ENCODE results near the gene DENND2C. TPM values are rescaled to one million over a fixed set of nuclear protein-coding genes. Genes with fewer than 3 reads are reported as not detected.

Gene DENND2C
- total RNA-seq (2022): 1.2 and 1.3 TPM in 2 replicates
- percentile 43 among the genes with signal in this experiment for Bru-seq, nascent RNA
- BruChase-seq, experiment 1, labeled RNA remaining after a 6-hour chase: percentile 32 among the genes with signal in this experiment
- percentile 37 among the genes with signal in this experiment for BruChase-seq, experiment 2, labeled RNA remaining after a 2-hour chase
- long read RNA-seq: 0 reads

DNA sequence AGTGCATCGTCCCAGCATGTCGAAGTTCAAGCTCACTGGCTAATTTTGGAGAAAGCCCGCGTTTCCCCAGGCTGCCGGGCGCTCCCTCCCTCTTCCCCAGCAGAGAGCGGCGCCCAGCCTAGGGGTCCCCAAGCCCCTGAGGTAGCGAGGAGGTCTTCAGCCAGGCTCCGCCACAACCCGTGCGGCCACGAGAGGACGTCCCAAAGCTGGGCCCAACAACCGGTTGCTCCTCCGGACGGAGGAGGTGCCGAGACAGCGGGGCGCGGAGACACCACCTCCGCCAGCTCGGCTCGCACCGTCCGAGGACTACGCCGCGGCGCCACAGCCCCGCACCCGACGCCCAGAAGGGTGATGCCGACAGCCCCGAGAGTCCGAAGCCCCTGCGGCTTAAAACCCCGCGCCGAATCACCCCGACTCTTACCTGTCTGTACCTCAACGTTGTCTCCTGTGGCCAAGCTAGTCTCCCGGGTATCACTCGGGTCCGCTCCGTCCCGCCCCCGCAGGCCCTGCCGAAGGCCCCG lies at the start of gene DENND2C:
Gene DENND2C, minus strand, starts transcription at position 488 of the 521 bp plus-strand sequence. CDS start 44,065 bp downstream, outside the sequence.
- no peak for DNase-seq
- Mint-ChIP-seq H3K36me3 (ENCODE audit: insufficient read depth, unreplicated experiment) (peaks cover 12% of the 10 kb centered on the region), H3K27ac (ENCODE audit: unreplicated experiment) (peak within 1 kb of the TSS; percentile 59), H3K4me1 (ENCODE audit: low read depth, unreplicated experiment) (peaks cover 8% of the 10 kb centered on the region), H3K27me3 (ENCODE audit: unreplicated experiment) (peaks cover 4% of the 10 kb centered on the region), H3K4me3 (ENCODE audit: low read depth, unreplicated experiment) (peak within 1 kb of the TSS; percentile 75), H3K9me3 (ENCODE audit: low read depth, unreplicated experiment) (no peaks in the 10 kb centered on the region)
- intact Hi-C loops (cut with micrococcal nuclease; ENCODE audit: unreplicated experiment): loop anchor here (2.0 kb wide), 2 partner anchors 49 to 323 kb away; no protein-coding TSS in a partner anchor
- BruUV-seq (replicated peaks): TSS peak; percentile 61
- TF ChIP-seq, protein P1, sequence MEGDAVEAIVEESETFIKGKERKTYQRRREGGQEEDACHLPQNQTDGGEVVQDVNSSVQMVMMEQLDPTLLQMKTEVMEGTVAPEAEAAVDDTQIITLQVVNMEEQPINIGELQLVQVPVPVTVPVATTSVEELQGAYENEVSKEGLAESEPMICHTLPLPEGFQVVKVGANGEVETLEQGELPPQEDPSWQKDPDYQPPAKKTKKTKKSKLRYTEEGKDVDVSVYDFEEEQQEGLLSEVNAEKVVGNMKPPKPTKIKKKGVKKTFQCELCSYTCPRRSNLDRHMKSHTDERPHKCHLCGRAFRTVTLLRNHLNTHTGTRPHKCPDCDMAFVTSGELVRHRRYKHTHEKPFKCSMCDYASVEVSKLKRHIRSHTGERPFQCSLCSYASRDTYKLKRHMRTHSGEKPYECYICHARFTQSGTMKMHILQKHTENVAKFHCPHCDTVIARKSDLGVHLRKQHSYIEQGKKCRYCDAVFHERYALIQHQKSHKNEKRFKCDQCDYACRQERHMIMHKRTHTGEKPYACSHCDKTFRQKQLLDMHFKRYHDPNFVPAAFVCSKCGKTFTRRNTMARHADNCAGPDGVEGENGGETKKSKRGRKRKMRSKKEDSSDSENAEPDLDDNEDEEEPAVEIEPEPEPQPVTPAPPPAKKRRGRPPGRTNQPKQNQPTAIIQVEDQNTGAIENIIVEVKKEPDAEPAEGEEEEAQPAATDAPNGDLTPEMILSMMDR (IDR thresholded peaks at IDR 0.05; ENCODE audit: unreplicated experiment): no peak
- CTCF ChIA-PET: interaction anchor here (0.6 to 1.8 kb wide), 3 partner anchors 8 to 34 kb away, joined by 3 to 14 read pairs (median 10); partner anchors contain the start of gene AMPD1

GRCh38 chr1:114719424-114719787 lies 49.6 kb upstream of the DENND2C start:
- BruUV-seq (replicated peaks): no TSS peak
- Mint-ChIP-seq H3K9me3 (ENCODE audit: low read depth, unreplicated experiment) (no peaks in the 10 kb centered on the region), H3K27ac (ENCODE audit: unreplicated experiment) (no peak overlapping the region), H3K4me1 (ENCODE audit: low read depth, unreplicated experiment) (no peaks in the 10 kb centered on the region), H3K27me3 (ENCODE audit: unreplicated experiment) (no peaks in the 10 kb centered on the region), H3K4me3 (ENCODE audit: low read depth, unreplicated experiment) (no peak overlapping the region), H3K36me3 (ENCODE audit: insufficient read depth, unreplicated experiment) (peaks cover 58% of the 10 kb centered on the region)
- intact Hi-C loops (cut with micrococcal nuclease; ENCODE audit: unreplicated experiment): no loop called here
- DNase-seq: no peak
- CTCF ChIA-PET: interaction anchor here (0.5 to 0.6 kb wide), 2 partner anchors 92 to 306 kb away, joined by 3 to 4 read pairs; no protein-coding TSS in a partner anchor
- TF ChIP-seq, protein P1 (IDR thresholded peaks at IDR 0.05; ENCODE audit: unreplicated experiment): no peak

DNA sequence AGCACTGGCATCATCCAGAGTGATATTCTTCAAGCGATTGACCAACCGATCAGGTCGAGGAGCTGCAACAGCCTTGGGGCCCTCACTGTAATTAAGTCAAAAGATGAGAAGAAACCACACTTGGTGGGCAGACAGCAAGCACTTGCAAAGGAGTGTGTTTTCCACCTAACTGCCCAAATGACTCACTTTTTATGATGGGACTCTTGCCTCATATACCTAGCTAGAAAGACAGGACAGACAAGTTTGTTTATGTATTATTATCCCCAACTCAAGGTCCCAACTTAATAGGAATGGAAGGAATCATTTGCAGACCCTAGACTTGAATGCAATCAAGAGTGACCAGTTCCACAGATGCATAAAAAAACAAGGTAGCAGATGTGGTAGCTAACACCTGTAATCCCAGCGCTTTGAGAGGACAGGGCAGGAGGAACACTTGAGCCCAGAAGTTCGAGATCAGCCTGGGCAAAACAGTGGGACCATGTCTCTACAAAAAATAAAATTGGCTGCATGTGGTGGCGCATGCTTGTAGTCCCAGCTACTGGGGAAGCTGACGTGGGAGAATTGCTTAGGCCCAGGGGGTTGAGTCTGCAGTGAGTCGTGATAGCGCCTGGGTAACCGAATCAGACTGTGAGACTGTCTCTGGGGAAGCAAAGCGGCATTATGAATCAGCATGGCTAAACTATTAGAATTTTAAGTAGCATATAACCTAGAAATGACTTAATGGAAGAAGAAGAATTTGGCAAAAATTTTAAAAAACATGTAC lies 49.0 kb upstream of the DENND2C start:
- H3K36me3 Mint-ChIP-seq (ENCODE audit: insufficient read depth, unreplicated experiment): peaks cover 53% of the 10 kb centered on the region
- no peaks in the 10 kb centered on the region for H3K4me1 Mint-ChIP-seq (ENCODE audit: low read depth, unreplicated experiment)
- H3K27ac Mint-ChIP-seq (ENCODE audit: unreplicated experiment): no peak overlapping the region
- BruUV-seq (replicated peaks): no TSS peak
- no peak for DNase-seq
- CTCF ChIA-PET: interaction anchor here (0.5 kb wide), 1 partner anchor 306 kb away, joined by 4 read pairs; no protein-coding TSS in a partner anchor
- TF ChIP-seq, protein P1 (IDR thresholded peaks at IDR 0.05; ENCODE audit: unreplicated experiment): no peak
- no peaks in the 10 kb centered on the region for H3K9me3 Mint-ChIP-seq (ENCODE audit: low read depth, unreplicated experiment)
- H3K27me3 Mint-ChIP-seq (ENCODE audit: unreplicated experiment): no peaks in the 10 kb centered on the region
- H3K4me3 Mint-ChIP-seq (ENCODE audit: low read depth, unreplicated experiment): no peak overlapping the region
- intact Hi-C loops (cut with micrococcal nuclease; ENCODE audit: unreplicated experiment): no loop called here

GRCh38 chr1:114716304-114717170 lies 46.7 kb upstream of the DENND2C start, which contains the start of gene NRAS:
TSS of gene NRAS (minus strand) at chr1:114716771. CDS start at chr1:114716160, 611 bp downstream.
- H3K36me3 Mint-ChIP-seq (ENCODE audit: insufficient read depth, unreplicated experiment): peaks cover 52% of the 10 kb centered on the region
- intact Hi-C loops (cut with micrococcal nuclease; ENCODE audit: unreplicated experiment): no loop called here
- TSS peak; percentile 82 for BruUV-seq (replicated peaks)
- peak within 1 kb of the TSS; percentile 100 for H3K27ac Mint-ChIP-seq (ENCODE audit: unreplicated experiment)
- H3K4me3 Mint-ChIP-seq (ENCODE audit: low read depth, unreplicated experiment): peak within 1 kb of the TSS; percentile 97
- no peaks in the 10 kb centered on the region for H3K4me1 Mint-ChIP-seq (ENCODE audit: low read depth, unreplicated experiment)
- DNase-seq: peak; percentile 92
- no peaks in the 10 kb centered on the region for H3K9me3 Mint-ChIP-seq (ENCODE audit: low read depth, unreplicated experiment)
- TF ChIP-seq, protein P1 (IDR thresholded peaks at IDR 0.05; ENCODE audit: unreplicated experiment): no peak
- CTCF ChIA-PET: no interaction called here
- no peaks in the 10 kb centered on the region for H3K27me3 Mint-ChIP-seq (ENCODE audit: unreplicated experiment)

Measured in Calu3 (cell line).